MV-4-11 (cell line): ENCODE measurements around the gene NHP2.

ENCODE experiments used
- DNase-seq: peaks from one replicate; lab custom pipeline; 2025; lab: John Stamatoyannopoulos, UW

NHP2 gene

DNA sequence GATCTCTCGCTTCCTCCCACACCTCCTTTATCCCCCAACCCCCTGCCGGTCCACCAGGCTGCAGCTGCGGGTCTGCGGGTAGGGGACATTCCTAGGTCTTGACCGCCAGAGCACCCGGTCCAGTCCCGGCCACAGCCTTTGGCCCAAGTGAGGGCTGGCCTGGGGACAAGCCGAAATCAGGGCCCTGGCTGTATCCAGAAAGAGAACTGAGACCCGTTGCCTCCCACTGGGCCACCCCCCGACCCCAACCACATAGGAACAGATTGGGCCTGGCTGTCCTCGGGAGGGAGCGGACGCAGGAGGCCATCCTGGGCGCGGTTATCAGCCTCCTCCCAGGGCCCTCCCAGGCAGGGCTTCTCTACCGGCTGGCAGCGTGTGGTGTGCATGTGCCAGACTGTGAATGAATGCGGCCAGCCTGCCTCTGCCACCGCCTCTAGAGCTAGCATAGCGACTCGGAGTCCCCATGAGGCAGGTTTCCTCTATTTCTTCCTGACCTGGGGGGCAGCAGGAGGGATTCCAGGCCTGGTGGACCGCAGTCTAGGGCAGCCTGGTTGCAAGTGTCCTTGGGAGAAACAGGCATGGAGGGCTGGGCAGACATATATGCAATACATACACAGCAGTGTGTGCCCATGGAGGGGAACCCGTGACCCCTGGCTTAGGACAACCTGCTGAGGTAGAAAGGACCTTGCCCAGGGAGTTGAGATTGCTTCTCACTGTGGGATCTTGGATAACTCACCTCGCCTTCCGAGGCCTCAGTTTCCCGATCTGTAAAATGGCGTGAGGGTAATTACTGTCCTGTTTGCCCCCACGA lies 39.2 kb downstream of the NHP2 start:
- peak; percentile 25 for DNase-seq

DNA sequence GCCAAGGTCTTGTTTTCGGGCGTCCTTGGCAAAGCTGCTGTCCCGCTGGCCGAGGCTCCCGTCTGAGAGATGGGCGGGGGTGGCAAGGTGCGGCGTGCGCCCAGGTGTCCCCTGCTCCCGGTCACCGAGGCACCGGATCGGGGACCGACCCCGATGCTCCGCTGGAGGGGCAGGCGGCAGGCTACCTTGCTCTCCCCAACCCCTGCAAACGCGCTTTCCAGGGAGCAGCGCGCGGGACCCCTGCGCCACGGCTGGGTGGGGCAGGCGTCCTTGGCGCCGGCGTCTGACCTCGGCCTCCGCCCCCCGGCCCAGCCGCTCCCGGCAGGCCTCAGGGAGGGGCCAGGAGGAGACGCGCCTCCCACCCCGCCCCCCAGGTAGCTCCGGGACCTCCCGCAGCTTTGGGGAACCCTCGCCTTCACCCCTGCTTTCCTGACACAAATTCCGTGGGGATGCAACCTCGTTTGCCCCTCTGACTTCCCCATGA lies 39.8 kb downstream of the NHP2 start:
- no peak for DNase-seq

DNA sequence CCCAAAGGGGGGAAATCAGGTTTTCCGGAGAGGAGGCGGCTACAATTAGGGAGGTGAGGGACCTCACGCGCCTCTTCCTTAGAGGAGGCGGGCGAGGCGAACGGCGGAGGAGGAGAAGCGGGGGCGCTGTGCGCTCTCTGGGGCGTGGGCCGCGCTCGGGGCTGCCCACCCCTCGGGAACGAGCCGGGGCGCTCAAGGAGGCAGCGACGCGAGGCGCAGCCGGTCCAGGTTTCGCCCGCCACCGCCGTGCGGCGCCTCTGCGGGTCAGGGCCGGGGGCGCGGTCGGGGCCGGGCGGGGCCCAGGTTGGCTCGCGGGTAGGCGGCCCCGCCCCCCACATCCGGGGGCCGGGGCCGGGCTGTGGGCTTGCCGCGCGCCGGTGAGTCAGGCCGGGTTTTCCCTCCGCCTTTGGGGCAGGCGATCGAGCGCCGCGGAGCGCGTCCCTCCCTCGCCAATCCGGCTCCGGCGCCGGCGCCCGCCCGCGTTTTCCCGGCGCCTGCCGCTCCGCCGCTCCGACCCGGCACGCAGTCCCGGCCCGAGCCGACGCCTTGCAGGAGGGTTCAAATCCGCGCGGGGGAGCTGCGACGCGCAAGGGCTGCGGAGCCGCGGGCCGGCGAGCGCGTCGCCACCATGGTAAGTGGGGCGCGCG lies 40.4 kb downstream of the NHP2 start, which contains the start of gene N4BP3:
Gene N4BP3, plus strand, starts transcription at position 392 of the 647 bp plus-strand sequence. CDS start 6,052 bp downstream, outside the sequence.
- peak; percentile 46 for DNase-seq

DNA sequence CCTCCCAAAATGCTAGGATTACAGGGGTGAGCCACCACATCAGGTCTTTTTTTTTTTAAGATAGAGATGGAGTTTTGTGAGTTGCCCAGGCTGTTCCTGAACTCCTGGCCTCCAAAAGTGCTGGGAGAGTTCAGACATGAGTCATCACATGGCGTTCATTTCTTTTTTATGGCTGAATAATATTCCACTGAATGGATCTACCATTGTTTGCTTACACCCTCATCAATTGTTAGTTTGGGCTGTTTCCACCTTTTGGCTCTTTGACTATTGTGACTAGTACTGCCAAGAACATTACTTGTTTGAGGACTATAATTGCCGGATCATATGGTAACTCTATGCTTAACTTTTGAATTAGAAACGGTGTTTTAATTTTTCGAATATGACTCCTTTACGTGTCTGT lies 41.1 kb downstream of the NHP2 start:
- no peak for DNase-seq

DNA sequence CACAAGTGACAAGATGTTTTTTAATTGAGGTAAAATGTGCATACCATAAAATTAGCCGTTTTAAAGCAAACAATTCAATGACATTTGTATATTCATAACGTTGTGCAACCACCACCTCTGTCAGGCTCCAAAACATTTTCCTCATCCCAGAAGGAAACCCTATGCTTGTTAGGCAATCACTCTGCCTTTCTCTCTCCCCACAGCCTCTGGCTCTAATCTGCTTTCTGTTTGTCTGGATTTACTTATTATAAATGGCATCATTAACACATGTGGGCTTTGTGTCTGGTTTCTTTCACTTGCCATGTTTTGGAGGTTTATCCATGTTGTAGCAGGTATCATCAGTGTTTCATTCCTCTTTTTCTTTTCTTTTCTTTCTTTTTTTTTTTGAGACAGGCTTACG lies 41.8 kb downstream of the NHP2 start:
- no peak for DNase-seq

DNA sequence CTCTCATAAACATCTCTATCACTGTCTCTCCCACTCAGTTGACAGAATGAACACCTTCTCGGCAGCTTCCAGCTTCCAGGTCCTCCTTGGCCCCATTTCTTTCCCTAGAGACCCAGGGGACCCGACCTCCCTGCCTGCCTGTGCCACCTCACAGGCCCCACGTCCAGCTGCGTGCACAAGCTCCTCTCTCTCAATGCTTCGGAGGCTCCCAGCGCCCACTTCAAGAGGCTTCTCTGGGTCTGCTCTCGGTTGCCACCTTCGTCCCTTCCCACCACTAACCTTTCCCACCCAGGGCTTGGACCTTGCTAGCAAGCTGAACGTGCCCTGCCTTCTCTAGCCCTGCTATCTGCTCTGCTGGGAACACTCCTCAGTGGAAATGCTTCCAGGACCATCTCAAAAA lies 43.2 kb downstream of the NHP2 start:
- no peak for DNase-seq

DNA sequence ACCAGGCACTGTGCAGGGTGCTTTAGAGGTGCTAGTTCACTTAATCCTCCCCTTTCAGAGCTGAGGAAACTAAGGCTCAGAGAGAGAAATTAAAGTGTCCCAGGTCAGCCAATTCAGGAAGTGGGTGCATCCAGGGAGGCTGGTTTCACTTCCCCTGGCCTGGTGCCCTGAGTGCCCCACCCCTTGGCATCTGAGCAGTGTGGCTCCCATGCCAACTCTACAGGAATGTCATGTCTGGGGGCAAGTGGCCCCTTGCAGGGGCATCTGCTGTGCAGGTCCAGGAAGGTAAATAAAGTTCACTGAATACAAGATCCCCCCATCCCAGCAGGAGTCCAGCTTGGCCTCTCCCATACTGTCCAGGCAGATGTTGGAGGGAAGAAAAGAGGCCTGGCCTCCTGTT lies 44.7 kb downstream of the NHP2 start:
- peak; percentile 69 for DNase-seq

DNA sequence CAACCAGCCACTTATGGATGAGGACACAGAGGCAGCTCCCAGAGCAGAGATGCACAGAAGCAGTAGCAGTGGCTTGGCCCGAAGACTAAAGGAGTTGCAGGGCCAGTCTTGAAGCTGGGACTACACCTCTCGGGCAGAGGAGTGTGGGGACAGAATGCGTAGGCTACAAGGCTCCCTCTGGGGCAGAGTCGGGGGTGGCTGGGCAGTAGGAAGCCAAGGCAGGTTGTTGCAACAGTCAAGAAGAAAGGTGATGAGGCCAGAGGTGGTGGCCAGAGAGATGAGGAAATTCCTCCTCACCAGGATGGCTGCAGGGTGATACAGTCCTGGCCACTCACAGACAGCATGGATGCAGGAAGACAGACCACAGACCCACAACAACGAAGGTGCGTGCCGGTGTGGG lies 45.2 kb downstream of the NHP2 start:
- DNase-seq = no peak

DNA sequence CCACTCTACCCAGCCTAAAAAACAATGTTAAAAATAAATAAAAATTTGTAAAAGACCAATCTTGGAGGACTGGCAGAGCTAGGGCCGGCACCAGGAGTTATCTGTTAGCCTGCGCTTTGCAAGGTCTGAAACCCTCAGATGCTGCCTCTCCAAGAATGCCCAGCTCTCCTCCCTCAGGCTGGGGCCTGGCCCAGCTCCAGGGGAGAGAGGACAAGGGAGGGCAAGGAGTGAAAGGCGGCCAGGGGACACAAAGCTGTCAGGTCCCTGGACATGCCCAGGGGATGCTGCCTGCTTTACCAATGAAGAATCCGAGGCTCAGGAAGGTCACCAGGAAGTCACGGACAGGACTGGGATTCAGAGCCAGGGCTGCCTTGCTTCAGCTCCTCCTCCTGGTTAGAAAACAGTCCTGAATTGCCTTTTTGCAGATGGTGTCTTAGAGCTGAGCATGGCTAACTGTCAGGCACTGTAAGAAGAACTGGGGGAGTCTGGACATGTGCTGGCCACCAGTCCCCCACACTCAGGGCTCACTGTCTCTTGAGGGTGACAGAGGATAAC lies 45.9 kb downstream of the NHP2 start:
- no peak for DNase-seq

DNA sequence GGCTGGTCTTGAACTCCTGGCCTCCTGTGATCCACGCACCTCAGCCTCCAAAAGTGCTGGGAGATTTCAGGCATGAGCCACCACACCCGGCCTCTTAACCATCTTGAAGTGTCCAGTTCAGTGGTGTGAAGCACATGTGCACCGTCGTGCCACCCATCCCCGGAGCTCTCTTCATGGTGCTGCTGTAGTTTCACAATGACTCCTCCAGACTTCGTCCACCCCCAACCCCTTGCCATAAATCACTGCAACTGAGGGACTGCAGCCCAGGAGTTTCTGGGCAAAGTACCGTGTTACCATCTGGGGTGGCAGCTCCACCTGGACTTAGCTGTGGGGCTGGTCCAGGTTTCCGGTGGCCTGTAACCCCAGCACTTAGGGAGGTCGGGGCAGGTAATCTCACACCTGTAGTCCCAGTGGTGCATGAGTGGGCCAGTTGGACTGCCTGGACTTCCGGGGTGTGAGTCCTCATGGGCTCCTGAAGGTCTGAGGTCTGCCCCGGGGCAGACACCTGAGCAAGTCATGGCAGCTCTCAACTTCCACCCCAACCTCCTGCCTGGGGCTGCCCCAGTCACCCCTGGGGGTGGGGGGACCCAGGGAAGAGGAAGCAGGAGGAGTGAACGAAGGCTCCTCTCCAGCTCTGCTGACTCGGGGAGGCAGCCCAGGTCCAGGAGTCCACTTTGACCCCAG lies 47.0 kb downstream of the NHP2 start:
- DNase-seq = no peak

DNA sequence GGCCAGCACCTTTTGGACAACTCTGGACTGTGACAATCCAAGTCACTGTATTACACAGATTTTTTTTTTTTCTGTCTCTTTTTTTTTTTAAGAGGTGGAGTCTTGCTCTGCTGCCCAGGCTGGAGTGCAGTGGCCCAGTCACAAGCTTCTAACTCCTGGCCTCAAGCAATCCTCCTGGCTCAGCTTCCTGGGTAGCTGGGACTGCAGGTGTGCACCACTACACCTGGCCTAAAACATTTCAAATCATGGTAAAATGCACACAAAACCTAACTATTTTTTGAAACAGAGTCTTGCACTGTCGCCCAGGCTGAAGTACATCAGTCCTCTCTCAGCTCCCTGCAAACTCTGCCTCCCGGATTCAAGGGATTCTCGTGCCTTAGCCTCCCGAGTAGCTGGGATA lies 47.6 kb downstream of the NHP2 start:
- no peak for DNase-seq

DNA sequence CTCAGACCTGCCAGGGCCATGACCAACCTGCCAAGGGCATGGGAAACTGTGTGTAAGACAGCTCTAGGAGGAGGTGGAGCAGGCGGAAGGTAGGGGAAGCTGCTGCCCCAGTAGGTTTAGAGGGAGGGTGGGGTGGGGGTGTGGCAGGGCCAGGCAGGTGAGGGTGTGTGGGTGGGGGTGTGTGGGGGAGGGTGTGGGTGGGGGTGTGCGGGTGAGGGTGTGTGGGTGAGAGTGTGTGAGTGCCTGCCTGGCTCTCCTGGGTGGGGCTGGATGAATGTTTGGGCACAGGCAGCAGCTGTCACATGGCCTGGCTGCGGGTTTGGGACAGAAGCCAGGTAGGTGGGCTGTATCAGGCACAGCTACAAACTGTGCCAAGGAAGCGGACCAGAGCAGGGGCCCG lies 49.2 kb downstream of the NHP2 start:
- no peak for DNase-seq

DNA sequence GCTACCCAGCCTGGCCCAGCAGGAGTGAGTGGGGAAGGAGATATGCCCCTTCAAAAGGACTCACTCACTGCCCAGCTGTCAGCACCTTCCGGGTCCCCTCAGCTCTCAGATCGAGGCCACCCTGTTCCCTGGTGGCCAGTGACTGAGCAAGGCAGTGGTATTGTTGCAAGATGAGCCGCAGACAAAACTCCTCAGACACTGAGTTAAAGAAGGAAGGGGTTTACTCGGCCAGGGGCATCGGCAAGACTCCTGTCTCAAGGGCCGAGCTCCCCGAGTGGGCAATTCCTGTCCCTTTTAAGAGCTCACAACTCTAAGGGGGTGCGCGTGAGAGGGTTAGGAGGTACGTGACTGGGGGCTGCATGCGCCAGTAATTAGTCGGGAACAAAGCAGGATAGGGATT lies 50.1 kb downstream of the NHP2 start:
- DNase-seq = no peak
